Neuronal stem cell (in vitro differentiated cells): ENCODE measurements around the gene NCAM2.
"Not testable (repeated sequence)": the region's sequence is repeated elsewhere in the genome, so short reads cannot be mapped to it uniquely, and the experiment has no call there.

Experiments
- DNase-seq: peaks from one replicate; pipeline ENCODE4 v3.0.0-alpha.2; 2013; ENCODE audit warnings: low spot score
- H2AFZ ChIP-seq: one replicate; pipeline ENCODE4 v1.6.1; 2013; ENCODE audit warnings: mild to moderate bottlenecking, low read length, inconsistent platforms
- H2AK5ac ChIP-seq: 2 replicates; pipeline ENCODE4 v1.6.1; 2013; ENCODE audit warnings: low read depth, mild to moderate bottlenecking, inconsistent platforms, low read length, moderate library complexity, mixed read lengths
- H2BK120ac ChIP-seq: 2 replicates; pipeline ENCODE4 v1.6.1; 2013; ENCODE audit warnings: low read depth, mild to moderate bottlenecking, inconsistent platforms, low read length, moderate library complexity, mixed read lengths
- H2BK12ac ChIP-seq: one replicate; pipeline ENCODE4 v1.6.1; 2013; ENCODE audit warnings: low read length, inconsistent platforms
- H2BK15ac ChIP-seq: 2 replicates; pipeline ENCODE4 v1.6.1; 2013; ENCODE audit warnings: mild to moderate bottlenecking, low read length, inconsistent platforms, mixed read lengths
- H2BK5ac ChIP-seq: one replicate; pipeline ENCODE4 v1.6.1; 2013; ENCODE audit warnings: inconsistent platforms, mild to moderate bottlenecking, low read length, moderate library complexity
- H3K14ac ChIP-seq: one replicate; pipeline ENCODE4 v1.6.1; 2013; ENCODE audit warnings: low read length, inconsistent platforms
- H3K18ac ChIP-seq: 2 replicates; pipeline ENCODE4 v1.6.1; 2013; ENCODE audit warnings: low read length, inconsistent platforms
- H3K23ac ChIP-seq: 2 replicates; pipeline ENCODE4 v1.6.1; 2013; ENCODE audit warnings: low read depth, mild to moderate bottlenecking, mixed read lengths, low read length, inconsistent platforms; ENCODE audit not compliant: poor library complexity
- H3K27ac ChIP-seq: replicated peaks from 3 replicates; pipeline ENCODE4 v1.5.1; 2013; ENCODE audit warnings: low read length, inconsistent platforms
- H3K27me3 ChIP-seq, 3 experiments: 2 replicates each; pipeline ENCODE4 v1.6.1; 2013; ENCODE audit warnings: low read length in 3 of 3, mild to moderate bottlenecking in 2 of 3, inconsistent platforms in 1 of 3, low read depth in 1 of 3, mixed read lengths in 1 of 3, moderate library complexity in 1 of 3; ENCODE audit not compliant: control insufficient read depth in 3 of 3, insufficient read depth in 3 of 3
- H3K36me3 ChIP-seq, 2 donors: replicated peaks in 1 of 2; 2 replicates each; pipeline ENCODE4 v1.6.1; 2013; ENCODE audit warnings: low read length in 2 of 2; ENCODE audit not compliant: control insufficient read depth in 2 of 2, insufficient read depth in 2 of 2
- H3K4ac ChIP-seq: 2 replicates; pipeline ENCODE4 v1.6.1; 2013; ENCODE audit warnings: inconsistent platforms, mild to moderate bottlenecking, low read length, moderate library complexity
- H3K4me1 ChIP-seq, 2 donors: 1 replicate in 1 of 2; 2 replicates in 1 of 2; pipeline ENCODE4 v1.6.1; 2013; ENCODE audit warnings: low read length in 2 of 2, low read depth in 1 of 2; ENCODE audit not compliant: control insufficient read depth in 2 of 2, insufficient read depth in 1 of 2
- H3K4me2 ChIP-seq: one replicate; pipeline ENCODE4 v1.6.1; 2013; ENCODE audit warnings: mild to moderate bottlenecking, low read length, inconsistent platforms; ENCODE audit not compliant: insufficient read depth, poor library complexity, severe bottlenecking
- H3K4me3 ChIP-seq, 2 donors: 2 replicates each; pipeline ENCODE4 v1.5.1; 2013; ENCODE audit warnings: low read length in 2 of 2, mild to moderate bottlenecking in 2 of 2, inconsistent platforms in 1 of 2, moderate library complexity in 1 of 2
- H3K79me1 ChIP-seq: one replicate; pipeline ENCODE4 v1.6.1; 2013; ENCODE audit warnings: low read depth, mild to moderate bottlenecking, inconsistent platforms, low read length, moderate library complexity
- H3K9ac ChIP-seq: one replicate; pipeline ENCODE4 v1.6.1; 2013; ENCODE audit warnings: mild to moderate bottlenecking, low read depth, low read length, inconsistent platforms; ENCODE audit not compliant: poor library complexity
- H3K9me3 ChIP-seq, 2 donors: replicated peaks in 1 of 2; 2 replicates each; pipeline versions ENCODE3 to v1.6.1; 2013; ENCODE audit warnings: low read length in 2 of 2, mild to moderate bottlenecking in 2 of 2, inconsistent platforms in 1 of 2, low read depth in 1 of 2, mixed read lengths in 1 of 2, moderate library complexity in 1 of 2; ENCODE audit not compliant: control insufficient read depth in 2 of 2, insufficient read depth in 1 of 2
- H4K8ac ChIP-seq: one replicate; pipeline ENCODE4 v1.6.1; 2013; ENCODE audit warnings: low read depth, mild to moderate bottlenecking, inconsistent platforms, low read length, moderate library complexity
- H4K91ac ChIP-seq: one replicate; pipeline ENCODE4 v1.6.1; 2013; ENCODE audit warnings: low read length, low read depth, mild to moderate bottlenecking, inconsistent platforms; ENCODE audit not compliant: poor library complexity
- WGBS, 2 donors: extraction: QIAGEN DNeasy Blood & Tissue Kit; methylation state at CpG; one replicate each; pipeline ENCODE4 v1.1.7; 2013; ENCODE audit warnings: missing lambda C conversion rate in 2 of 2, mixed read lengths in 1 of 2; ENCODE audit not compliant: insufficient read length in 2 of 2, insufficient replicate concordance in 1 of 2; ENCODE audit errors: extremely low coverage in 2 of 2; 5-methylcytosine and 5-hydroxymethylcytosine counted together

Gene NCAM2

GRCh38 chr21:21401444-21401843 is 403.2 kb downstream of the NCAM2 start:
- peaks cover 12% of the 10 kb centered on the region in 2 donors for H3K9me3 ChIP-seq
- no peak overlapping the region for H3K18ac ChIP-seq
- H3K4me3 ChIP-seq: no peak overlapping the region
- DNase-seq: no peak
- no peaks in the 10 kb centered on the region for H3K4me1 ChIP-seq
- no peaks in the 10 kb centered on the region for H3K79me1 ChIP-seq
- H3K27ac ChIP-seq: no peak overlapping the region
- H2BK12ac ChIP-seq: no peak overlapping the region
- H3K4me2 ChIP-seq: no peak overlapping the region
- no peaks in the 10 kb centered on the region for H3K27me3 ChIP-seq
- no peak overlapping the region for H3K4ac ChIP-seq
- no peak overlapping the region for H3K23ac ChIP-seq
- no peak overlapping the region for H2BK15ac ChIP-seq
- no peak overlapping the region for H4K91ac ChIP-seq
- H4K8ac ChIP-seq: no peak overlapping the region
- H3K9ac ChIP-seq: no peak overlapping the region
- H2BK120ac ChIP-seq: no peak overlapping the region
- no peak overlapping the region for H2AK5ac ChIP-seq
- no peak overlapping the region for H2BK5ac ChIP-seq
- no peak overlapping the region for H3K14ac ChIP-seq
- H2AFZ ChIP-seq: no peak overlapping the region
- H3K36me3 ChIP-seq: no peaks in the 10 kb centered on the region

GRCh38 chr21:21402187-21402586 is 404.0 kb downstream of the NCAM2 start:
- WGBS, 2 donors: no CpG with 5 or more reads among the region's 3 CpGs
- not testable (repeated sequence) for H3K9ac ChIP-seq, H3K27me3 ChIP-seq, H4K8ac ChIP-seq, H3K14ac ChIP-seq, H3K4me2 ChIP-seq, H3K36me3 ChIP-seq, H2BK120ac ChIP-seq, H2AK5ac ChIP-seq, H3K4me1 ChIP-seq, H2BK15ac ChIP-seq, H3K9me3 ChIP-seq, H2BK12ac ChIP-seq, H3K4ac ChIP-seq, H2AFZ ChIP-seq, H4K91ac ChIP-seq, H3K18ac ChIP-seq, H3K4me3 ChIP-seq, H3K27ac ChIP-seq, H3K79me1 ChIP-seq, DNase-seq, H2BK5ac ChIP-seq, H3K23ac ChIP-seq

- H3K4me3 ChIP-seq, DNase-seq, H3K23ac ChIP-seq, H3K27me3 ChIP-seq, H3K9me3 ChIP-seq, H2BK5ac ChIP-seq, H3K4me1 ChIP-seq, H4K91ac ChIP-seq, H3K14ac ChIP-seq, H3K9ac ChIP-seq, H2BK12ac ChIP-seq, H2AFZ ChIP-seq, H3K27ac ChIP-seq, H3K79me1 ChIP-seq, H2BK15ac ChIP-seq, H3K4ac ChIP-seq, H3K18ac ChIP-seq, H3K4me2 ChIP-seq, H2AK5ac ChIP-seq, H2BK120ac ChIP-seq, H4K8ac ChIP-seq, H3K36me3 ChIP-seq: not testable (repeated sequence)
- WGBS, 2 donors: no CpG with 5 or more reads among the region's 5 CpGs
Measured at GRCh38 chr21:21404261-21404660, 406.1 kb downstream of the NCAM2 start.

- no peak overlapping the region for H3K9ac ChIP-seq
- no peak overlapping the region for H2AK5ac ChIP-seq
- H2AFZ ChIP-seq: no peak overlapping the region
- H3K27ac ChIP-seq: no peak overlapping the region
- no peaks in the 10 kb centered on the region for H3K4me1 ChIP-seq
- H3K27me3 ChIP-seq: no peaks in the 10 kb centered on the region
- H4K8ac ChIP-seq: no peak overlapping the region
- H2BK15ac ChIP-seq: no peak overlapping the region
- H2BK5ac ChIP-seq: no peak overlapping the region
- no CpG with 5 or more reads among the region's 3 CpGs for WGBS, 2 donors
- H2BK120ac ChIP-seq: no peak overlapping the region
- no peak overlapping the region for H3K4me3 ChIP-seq
- H3K79me1 ChIP-seq: no peaks in the 10 kb centered on the region
- no peaks in the 10 kb centered on the region for H3K9me3 ChIP-seq
- H3K4ac ChIP-seq: no peak overlapping the region
- no peak overlapping the region for H3K4me2 ChIP-seq
- no peak overlapping the region for H3K18ac ChIP-seq
- DNase-seq: no peak
- no peak overlapping the region for H2BK12ac ChIP-seq
- H3K23ac ChIP-seq: no peak overlapping the region
- H4K91ac ChIP-seq: no peak overlapping the region
- H3K14ac ChIP-seq: no peak overlapping the region
- H3K36me3 ChIP-seq: no peaks in the 10 kb centered on the region
Measured at GRCh38 chr21:21406921-21407320, 408.7 kb downstream of the NCAM2 start.
